Keratinocyte (primary cell): ENCODE results near the gene RRAS2. TPM values are rescaled to one million over a fixed set of nuclear protein-coding genes. Genes with fewer than 3 reads are reported as not detected.
A peak's percentile ranks its signal among the peaks of the same experiment; 100 is the strongest.

Source experiments
- DNase-seq: peaks from one replicate; pipeline ENCODE4 v3.0.0-alpha.2; 2011; ENCODE audit warnings: low read depth, missing footprints, low spot score
- FAIRE-seq: peaks from 2 replicates; lab custom pipeline; 2011; peaks lifted over from hg19 to GRCh38; lab: Jason Lieb, UNC
- H2AFZ ChIP-seq: 2 replicates; pipeline ENCODE4 v1.6.0; 2012; ENCODE audit warnings: low read length, control low read depth, inconsistent platforms; ENCODE audit not compliant: control insufficient read depth
- H3K27ac ChIP-seq: 2 replicates; pipeline ENCODE4 v1.5.1; 2011; ENCODE audit warnings: low read length; ENCODE audit not compliant: control insufficient read depth, insufficient read depth
- H3K27me3 ChIP-seq: 3 replicates; pipeline ENCODE4 v1.6.0; 2011; ENCODE audit warnings: low read length; ENCODE audit not compliant: control insufficient read depth, insufficient read depth; ENCODE audit errors: extremely low read depth
- H3K36me3 ChIP-seq, 2 experiments: 2 replicates in 1 of 2; 3 replicates in 1 of 2; pipeline ENCODE4 v1.5.1; 2011; ENCODE audit warnings: low read length in 2 of 2, mild to moderate bottlenecking in 1 of 2; ENCODE audit not compliant: control insufficient read depth in 2 of 2, insufficient read depth in 2 of 2; ENCODE audit errors: extremely low read depth in 1 of 2
- H3K4me1 ChIP-seq: 3 replicates; pipeline ENCODE4 v1.5.1; 2011; ENCODE audit warnings: low read length; ENCODE audit not compliant: control insufficient read depth, insufficient read depth; ENCODE audit errors: extremely low read depth
- H3K4me2 ChIP-seq: 3 replicates; pipeline ENCODE4 v1.6.0; 2011; ENCODE audit warnings: low read depth, low read length; ENCODE audit not compliant: control insufficient read depth, insufficient read depth; ENCODE audit errors: extremely low read depth
- H3K4me3 ChIP-seq, 3 experiments: fragments of 200-600 bp in 1 of 3; sonication (generic) in 1 of 3; 2 replicates in 2 of 3; 3 replicates in 1 of 3; pipeline ENCODE4 v1.5.1; 2011 to 2016; ENCODE audit warnings: low read length in 3 of 3, mild to moderate bottlenecking in 3 of 3, control low read depth in 2 of 3, inconsistent platforms in 1 of 3, low read depth in 1 of 3, mixed read lengths in 1 of 3, mixed run types in 1 of 3, moderate library complexity in 1 of 3; ENCODE audit not compliant: control insufficient read depth in 2 of 3, insufficient read depth in 2 of 3; ENCODE audit errors: extremely low read depth in 1 of 3
- H3K79me2 ChIP-seq: 2 replicates; pipeline ENCODE4 v1.6.0; 2012; ENCODE audit warnings: low read length; ENCODE audit not compliant: control insufficient read depth, insufficient read depth
- H3K9ac ChIP-seq: 3 replicates; pipeline ENCODE4 v1.6.0; 2011; ENCODE audit warnings: low read length; ENCODE audit not compliant: control insufficient read depth, insufficient read depth; ENCODE audit errors: extremely low read depth
- H3K9me1 ChIP-seq: 3 replicates; pipeline ENCODE4 v1.6.0; 2011; ENCODE audit warnings: low read length; ENCODE audit not compliant: control insufficient read depth, insufficient read depth; ENCODE audit errors: extremely low read depth
- H3K9me3 ChIP-seq: 2 replicates; pipeline ENCODE4 v1.5.1; 2012; ENCODE audit warnings: low read depth, low read length; ENCODE audit not compliant: control insufficient read depth
- H4K20me1 ChIP-seq: 3 replicates; pipeline ENCODE4 v1.6.0; 2011; ENCODE audit warnings: low read length; ENCODE audit not compliant: control insufficient read depth, insufficient read depth; ENCODE audit errors: extremely low read depth
- EZH2 ChIP-seq: IDR thresholded peaks from one replicate; pipeline ENCODE4 v1.6.1; 2012; ENCODE audit warnings: inconsistent platforms, mild to moderate bottlenecking, low read length, moderate library complexity
- dilution Hi-C: fragments of 300-500 bp; cut with MboI; formaldehyde crosslinking; loops from one replicate; pipeline ENCODE4 v1.7.0; 2020; ENCODE audit warnings: low sequenced_read_pairs; ENCODE audit not compliant: extremely low pct_ligation_motif_present
- polyA plus RNA-seq, 5 experiments: library from polyadenylated mRNA; depleted of rRNA in 3 of 5; stranded (reverse) in 3 of 5; stranded (forward) in 1 of 5; unstranded in 1 of 5; fragments of >200 nt; gene quantifications; 1 replicate in 1 of 5; 2 replicates in 3 of 5; 3 replicates in 1 of 5; pipeline versions ENCODE4 v1.2.1 to v1.2.3, GENCODE V29; 2011 to 2012; ENCODE audit warnings: missing spikeins in 2 of 5, low read depth in 1 of 5, low replicate concordance in 1 of 5
- TF ChIP-seq, protein P1 (sequence below), 3 experiments: IDR thresholded peaks in 1 of 3; conservative IDR thresholded peaks in 1 of 3; optimal IDR thresholded peaks in 1 of 3; 2 replicates in 2 of 3; 3 replicates in 1 of 3; pipeline versions ENCODE3 to v1.5.1; 2011; ENCODE audit warnings: low read length in 3 of 3, mild to moderate bottlenecking in 3 of 3, moderate library complexity in 2 of 3, control low read depth in 1 of 3, inconsistent platforms in 1 of 3; ENCODE audit not compliant: insufficient read depth in 2 of 3; ENCODE audit errors: extremely low read depth in 1 of 3

RRAS2 gene
- polyA plus RNA-seq, 1 donor (not counting 4 experiments of a cell fraction or from before 2014, with no cell fraction given): 99.3 TPM

DNA sequence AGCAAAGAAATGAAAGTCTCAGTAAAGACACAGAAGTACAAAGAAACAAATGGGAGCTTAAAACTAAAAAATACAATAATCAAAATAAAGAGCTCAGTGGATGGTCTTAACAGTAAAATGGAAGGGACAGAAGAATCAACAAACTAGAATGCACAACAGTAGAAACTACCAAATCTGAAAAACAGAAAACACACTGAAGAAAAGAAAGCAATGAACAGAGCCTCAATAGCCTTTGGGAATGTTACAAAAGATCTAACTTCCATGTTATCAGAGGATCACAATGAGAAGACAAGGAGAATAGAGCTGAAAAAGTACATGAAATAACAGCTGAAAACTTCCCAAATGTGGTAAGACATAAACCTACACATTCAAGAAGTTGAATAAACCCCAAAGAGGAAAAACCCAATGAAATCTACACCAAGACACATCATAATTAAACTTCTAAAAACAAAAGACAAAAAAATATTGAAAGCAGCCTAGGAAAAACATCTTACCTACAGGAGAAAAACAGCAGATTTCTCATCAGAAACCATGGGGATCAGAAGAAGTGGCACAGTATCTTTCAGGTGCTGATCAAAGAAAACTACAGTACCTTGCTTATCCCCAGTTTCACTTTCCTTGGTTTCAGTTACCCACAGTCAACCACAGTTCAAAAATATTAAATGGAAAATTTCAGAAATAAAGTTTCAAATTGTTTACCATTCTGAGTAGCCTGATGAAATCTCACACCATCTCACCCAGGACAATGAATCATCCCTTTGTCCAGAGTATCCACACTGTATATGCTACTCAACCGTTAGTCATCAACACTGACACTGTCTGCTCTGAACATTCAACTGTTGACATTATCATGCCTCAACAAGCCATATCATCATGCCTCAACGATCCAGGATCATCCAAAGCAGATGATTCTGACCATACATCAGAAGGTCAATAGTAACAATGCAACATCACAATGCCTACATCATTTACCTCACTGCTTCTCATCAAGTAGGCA is 22.2 kb downstream of the RRAS2 start:
- peak overlapping the region; percentile 68 for H3K9ac ChIP-seq
- no peak overlapping the region for H2AFZ ChIP-seq
- peak; percentile 92 for DNase-seq
- no peaks in the 10 kb centered on the region for H3K36me3 ChIP-seq
- no peaks in the 10 kb centered on the region for H3K9me1 ChIP-seq
- no peaks in the 10 kb centered on the region for H4K20me1 ChIP-seq
- TF ChIP-seq, protein P1, sequence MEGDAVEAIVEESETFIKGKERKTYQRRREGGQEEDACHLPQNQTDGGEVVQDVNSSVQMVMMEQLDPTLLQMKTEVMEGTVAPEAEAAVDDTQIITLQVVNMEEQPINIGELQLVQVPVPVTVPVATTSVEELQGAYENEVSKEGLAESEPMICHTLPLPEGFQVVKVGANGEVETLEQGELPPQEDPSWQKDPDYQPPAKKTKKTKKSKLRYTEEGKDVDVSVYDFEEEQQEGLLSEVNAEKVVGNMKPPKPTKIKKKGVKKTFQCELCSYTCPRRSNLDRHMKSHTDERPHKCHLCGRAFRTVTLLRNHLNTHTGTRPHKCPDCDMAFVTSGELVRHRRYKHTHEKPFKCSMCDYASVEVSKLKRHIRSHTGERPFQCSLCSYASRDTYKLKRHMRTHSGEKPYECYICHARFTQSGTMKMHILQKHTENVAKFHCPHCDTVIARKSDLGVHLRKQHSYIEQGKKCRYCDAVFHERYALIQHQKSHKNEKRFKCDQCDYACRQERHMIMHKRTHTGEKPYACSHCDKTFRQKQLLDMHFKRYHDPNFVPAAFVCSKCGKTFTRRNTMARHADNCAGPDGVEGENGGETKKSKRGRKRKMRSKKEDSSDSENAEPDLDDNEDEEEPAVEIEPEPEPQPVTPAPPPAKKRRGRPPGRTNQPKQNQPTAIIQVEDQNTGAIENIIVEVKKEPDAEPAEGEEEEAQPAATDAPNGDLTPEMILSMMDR (optimal IDR thresholded peaks at IDR 0.05 in 1 of 3, IDR thresholded peaks at IDR 0.05 in 1 of 3, conservative IDR thresholded peaks at IDR 0.05 in 1 of 3; ENCODE audit: extremely low read depth in 1 of 3, insufficient read depth in 2 of 3, low read length in 3 of 3): no peak
- no peak for TF ChIP-seq EZH2
- dilution Hi-C loops: no loop called here
- peaks cover 29% of the 10 kb centered on the region for H3K4me1 ChIP-seq
- FAIRE-seq: peak; percentile 100
- peak overlapping the region; percentile 72 for H3K4me2 ChIP-seq
- H3K27ac ChIP-seq: peak overlapping the region; percentile 99
- H3K4me3 ChIP-seq: peak overlapping the region; percentile 8 to 56 (median 54)
- no peaks in the 10 kb centered on the region for H3K9me3 ChIP-seq
- H3K27me3 ChIP-seq: no peaks in the 10 kb centered on the region
- H3K79me2 ChIP-seq: peaks cover 92% of the 10 kb centered on the region

DNA sequence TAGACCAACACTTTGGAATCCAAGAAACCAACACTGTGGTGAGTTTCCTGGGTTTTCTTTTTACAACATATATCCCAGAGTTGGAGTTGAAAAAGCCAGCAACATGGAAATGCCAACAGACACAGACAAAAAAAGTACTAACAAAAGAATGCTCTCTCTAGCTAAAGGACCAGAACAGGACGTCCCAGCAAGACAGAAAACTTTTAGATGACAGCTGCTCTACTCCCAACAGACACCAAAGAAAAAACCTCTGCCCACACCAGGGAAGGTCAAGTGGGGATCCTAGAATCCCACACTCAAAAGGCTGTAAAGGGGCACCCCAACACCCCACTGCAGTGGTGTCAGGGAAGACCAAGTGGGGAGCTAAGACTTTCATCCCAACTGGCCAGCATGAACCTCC is 23.3 kb downstream of the RRAS2 start:
- Histone ChIP-seq H3K4me2 (peak overlapping the region; percentile 72), H4K20me1 (no peaks in the 10 kb centered on the region), H3K9me3 (no peaks in the 10 kb centered on the region), H3K4me1 (peaks cover 29% of the 10 kb centered on the region), H3K9ac (peak overlapping the region; percentile 68), H3K79me2 (peaks cover 92% of the 10 kb centered on the region), H3K9me1 (no peaks in the 10 kb centered on the region), H3K36me3 (no peaks in the 10 kb centered on the region), H2AFZ (no peak overlapping the region), H3K4me3 (peak overlapping the region in 2 of 3 experiments; percentile 11 to 56), H3K27me3 (no peaks in the 10 kb centered on the region), H3K27ac (peak overlapping the region; percentile 99)
- DNase-seq (no peak), FAIRE-seq (peak; percentile 57)
- TF ChIP-seq, protein P1 (optimal IDR thresholded peaks at IDR 0.05 in 1 of 3, IDR thresholded peaks at IDR 0.05 in 1 of 3, conservative IDR thresholded peaks at IDR 0.05 in 1 of 3; ENCODE audit: extremely low read depth in 1 of 3, insufficient read depth in 2 of 3, low read length in 3 of 3): no peak
- no peak for TF ChIP-seq EZH2
- dilution Hi-C loops: no loop called here
